Putamen (tissue), 1 donor: ENCODE measurements around the gene PLCG1.
A peak's percentile ranks its signal among the peaks of the same experiment; 100 is the strongest.

Source experiments
- DNase-seq: peaks from one replicate; pipeline ENCODE4 v3.0.0-alpha.2; 2016; ENCODE audit warnings: low spot score

Gene PLCG1

DNA sequence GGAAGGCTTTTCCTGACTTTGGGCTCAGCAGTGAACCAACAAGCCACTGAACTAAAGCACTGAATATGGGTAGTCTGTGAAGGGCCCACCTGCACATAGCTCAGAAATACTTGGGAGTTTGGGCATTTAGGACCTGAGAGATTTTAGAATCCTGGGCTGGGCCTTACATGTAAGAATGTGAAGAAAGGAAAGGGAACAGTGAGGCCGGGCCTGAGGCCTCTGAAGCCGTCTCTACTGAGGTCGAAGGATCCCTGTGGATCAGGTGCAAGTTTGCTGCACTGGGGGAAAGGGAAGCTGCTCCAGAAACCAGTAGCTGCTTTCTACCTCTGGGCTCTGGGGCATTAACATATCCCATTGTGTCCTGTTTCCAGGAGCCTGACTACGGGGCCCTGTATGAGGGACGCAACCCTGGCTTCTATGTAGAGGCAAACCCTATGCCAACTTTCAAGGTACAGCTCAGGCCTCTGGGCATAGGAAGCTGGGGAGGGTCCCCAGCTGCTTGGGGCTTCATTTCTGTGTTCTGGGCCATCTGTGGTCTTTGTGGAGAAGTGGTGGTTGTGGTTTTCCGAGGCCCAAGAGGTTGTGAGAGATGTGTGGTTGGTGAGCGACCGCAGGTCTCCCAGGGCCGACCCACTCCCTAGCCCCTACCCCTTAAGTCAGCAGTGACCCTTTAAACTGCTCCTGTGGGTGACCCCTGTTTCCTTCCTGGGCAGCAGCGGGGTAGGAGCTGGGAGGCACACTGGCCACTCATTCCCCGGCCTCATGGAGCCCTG is 30.3 kb downstream of the PLCG1 start:
- DNase-seq, result no peak

DNA sequence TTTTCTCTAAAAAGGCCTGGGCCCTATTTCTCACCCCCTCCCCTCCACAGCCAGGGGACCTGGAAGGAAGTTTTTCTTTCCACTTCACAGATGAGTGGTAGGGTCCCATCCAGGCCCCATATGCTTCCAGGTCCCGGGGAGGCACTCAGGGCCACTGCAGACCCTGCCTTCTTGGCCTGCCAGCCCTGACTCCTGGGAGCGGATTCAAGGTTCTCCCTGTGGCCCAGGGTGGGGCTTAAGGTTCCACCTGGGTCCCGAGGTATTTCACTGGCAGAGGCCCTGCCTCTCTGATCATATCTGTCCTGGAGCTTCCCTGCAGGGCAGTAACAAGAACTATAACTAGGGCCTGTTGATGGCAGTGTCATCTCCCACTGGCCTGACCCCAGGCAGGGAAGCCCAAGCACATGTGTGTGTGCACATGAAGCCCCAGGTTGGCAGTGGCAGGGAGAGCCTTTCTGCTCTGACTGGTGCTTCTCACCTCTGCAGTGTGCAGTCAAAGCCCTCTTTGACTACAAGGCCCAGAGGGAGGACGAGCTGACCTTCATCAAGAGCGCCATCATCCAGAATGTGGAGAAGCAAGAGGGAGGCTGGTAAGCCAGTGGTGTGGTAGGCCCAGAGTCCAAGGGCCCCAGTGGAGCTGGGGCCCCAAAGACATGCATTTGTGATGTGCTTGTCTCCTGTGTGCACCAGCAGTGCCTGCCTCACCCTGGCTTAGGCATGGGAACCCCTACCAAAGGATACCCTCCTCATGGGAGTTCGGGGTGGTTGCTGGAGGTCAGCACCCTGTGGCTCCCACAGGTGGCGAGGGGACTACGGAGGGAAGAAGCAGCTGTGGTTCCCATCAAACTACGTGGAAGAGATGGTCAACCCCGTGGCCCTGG is 31.2 kb downstream of the PLCG1 start:
- DNase-seq, result no peak

- DNase-seq, result no peak
Observed at GRCh38 chr20:41169162-41169690, 31.9 kb downstream of the PLCG1 start.

DNA sequence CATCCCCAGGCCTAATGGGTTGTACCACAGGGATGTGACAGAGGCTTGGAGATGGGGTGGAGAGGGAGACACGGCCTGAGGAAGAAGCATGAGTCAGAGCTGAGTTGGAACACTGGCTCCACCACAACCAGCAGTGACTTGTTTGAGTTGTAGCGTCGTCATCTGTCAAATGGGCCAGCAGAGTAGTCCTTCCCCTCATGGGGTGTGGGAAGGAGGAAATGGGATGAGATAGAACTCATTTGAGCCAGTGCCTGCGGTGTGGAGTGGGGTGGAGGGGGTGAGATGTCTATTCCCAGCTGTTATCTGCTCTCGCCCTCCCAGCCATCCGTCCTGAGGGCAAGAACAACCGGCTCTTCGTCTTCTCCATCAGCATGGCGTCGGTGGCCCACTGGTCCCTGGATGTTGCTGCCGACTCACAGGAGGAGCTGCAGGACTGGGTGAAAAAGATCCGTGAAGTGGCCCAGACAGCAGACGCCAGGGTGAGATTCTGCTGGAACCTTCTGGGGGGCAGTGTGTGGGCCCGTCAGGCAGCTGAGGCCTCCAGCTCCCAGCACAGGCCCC is 32.5 kb downstream of the PLCG1 start:
- DNase-seq, result no peak

DNA sequence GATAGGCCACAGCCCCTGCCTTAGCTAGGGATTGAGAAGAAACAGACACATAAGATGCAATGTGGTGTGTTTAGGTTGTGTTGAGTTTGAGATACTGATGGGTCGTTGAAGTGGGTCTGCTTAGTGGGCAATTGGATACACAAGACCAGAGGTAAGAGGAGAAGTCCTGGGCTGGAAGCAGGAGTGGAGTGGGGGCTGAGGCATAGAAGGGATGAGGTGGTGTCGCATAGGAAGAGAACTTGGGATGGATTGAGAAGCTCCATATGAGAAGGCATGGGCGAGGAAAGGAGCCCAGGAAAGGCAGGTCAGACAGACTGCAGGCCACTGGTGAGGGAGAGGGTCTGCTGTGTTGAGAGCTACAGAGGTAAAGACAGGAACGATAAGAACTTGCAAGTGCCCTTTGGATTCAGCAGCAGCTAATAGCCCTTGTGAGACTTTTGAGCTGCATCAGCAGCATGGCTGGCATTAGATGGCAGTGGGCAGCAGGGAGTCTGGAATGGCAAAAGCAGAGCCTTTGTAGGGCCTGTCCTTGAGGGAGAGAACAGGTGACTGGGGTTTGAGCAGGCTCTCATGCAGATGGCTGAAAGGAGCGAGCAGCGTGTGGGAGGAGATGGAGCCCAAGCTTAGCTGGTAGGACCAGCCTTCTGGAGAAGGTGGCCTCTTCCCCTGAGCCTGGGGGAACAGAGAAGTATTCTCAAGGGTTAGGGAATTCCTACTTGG is 33.2 kb downstream of the PLCG1 start:
- DNase-seq, result no peak

DNA sequence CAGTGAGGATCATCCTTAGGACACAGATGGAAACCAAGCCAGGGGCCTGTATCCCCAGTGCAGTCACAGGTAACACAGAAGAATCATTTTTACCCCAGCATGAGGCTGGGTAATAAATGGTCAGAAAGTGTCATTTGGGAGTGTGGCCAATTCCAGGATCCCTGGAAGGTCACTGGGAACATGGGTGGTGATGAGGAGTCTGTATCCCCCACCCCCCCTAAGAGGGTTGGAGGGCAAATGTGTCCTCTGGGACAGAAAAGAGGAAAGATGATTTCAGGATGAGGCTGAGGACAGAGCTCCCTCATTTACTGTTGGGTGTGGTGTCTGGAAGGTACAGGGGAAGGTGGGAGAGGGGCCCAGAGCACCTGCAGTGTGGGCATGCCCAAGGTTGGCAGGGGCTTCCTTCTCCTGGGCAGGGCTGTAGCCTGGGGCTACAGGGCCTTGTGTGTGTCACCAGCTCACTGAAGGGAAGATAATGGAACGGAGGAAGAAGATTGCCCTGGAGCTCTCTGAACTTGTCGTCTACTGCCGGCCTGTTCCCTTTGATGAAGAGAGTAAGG is 34.5 kb downstream of the PLCG1 start:
- no peak for DNase-seq

DNA sequence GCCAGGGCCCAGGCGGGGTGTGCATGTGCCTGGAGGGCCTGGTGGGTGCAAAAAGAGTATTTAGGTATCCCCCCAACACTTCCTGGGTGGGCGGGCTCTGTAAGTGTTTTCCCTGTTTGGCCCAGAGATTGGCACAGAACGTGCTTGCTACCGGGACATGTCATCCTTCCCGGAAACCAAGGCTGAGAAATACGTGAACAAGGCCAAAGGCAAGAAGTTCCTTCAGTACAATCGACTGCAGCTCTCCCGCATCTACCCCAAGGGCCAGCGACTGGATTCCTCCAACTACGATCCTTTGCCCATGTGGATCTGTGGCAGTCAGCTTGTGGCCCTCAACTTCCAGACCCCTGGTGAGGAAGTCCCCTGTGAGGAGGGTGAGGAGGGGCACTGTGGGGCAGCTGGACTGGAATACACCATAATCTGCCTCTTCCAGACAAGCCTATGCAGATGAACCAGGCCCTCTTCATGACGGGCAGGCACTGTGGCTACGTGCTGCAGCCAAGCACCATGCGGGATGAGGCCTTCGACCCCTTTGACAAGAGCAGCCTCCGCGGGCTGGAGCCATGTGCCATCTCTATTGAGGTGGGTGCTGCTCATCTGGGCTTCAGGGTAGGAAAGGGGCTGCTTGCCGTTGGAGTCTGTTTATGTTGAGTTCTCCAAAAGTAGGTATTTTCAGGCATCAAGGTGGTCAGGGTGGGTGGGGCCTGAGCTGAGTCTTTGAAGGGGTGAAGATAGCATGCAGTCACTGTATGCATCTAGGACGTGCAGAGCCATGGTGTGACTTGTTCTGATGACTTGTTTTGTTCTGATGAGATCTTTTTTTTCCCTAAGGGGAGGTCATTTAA is 35.2 kb downstream of the PLCG1 start:
- no peak for DNase-seq

DNA sequence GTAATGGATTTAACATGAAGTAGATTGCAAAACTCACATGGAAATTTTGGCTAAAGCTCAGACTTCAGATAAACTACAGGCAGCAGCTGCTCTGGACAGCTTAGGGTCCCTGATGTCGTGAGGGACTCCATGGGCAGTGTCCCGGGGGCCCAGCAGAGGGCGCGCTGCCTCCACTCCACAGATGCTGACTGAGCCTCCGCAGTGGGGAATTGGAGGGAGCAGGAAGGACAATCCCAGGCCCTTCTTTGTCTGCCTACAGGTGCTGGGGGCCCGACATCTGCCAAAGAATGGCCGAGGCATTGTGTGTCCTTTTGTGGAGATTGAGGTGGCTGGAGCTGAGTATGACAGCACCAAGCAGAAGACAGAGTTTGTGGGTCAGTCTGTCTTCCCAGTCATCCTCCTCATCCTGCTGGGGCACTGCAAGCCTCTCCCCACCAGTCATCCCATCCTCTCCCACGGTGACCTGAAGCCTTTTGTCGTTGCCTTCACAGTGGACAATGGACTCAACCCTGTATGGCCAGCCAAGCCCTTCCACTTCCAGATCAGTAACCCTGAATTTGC is 35.9 kb downstream of the PLCG1 start:
- DNase-seq, result peak; percentile 84

- DNase-seq, result no peak
Observed at GRCh38 chr20:41173791-41174341, 36.5 kb downstream of the PLCG1 start.

GRCh38 chr20:41174373-41174772 is 37.0 kb downstream of the PLCG1 start:
- no peak for DNase-seq

DNA sequence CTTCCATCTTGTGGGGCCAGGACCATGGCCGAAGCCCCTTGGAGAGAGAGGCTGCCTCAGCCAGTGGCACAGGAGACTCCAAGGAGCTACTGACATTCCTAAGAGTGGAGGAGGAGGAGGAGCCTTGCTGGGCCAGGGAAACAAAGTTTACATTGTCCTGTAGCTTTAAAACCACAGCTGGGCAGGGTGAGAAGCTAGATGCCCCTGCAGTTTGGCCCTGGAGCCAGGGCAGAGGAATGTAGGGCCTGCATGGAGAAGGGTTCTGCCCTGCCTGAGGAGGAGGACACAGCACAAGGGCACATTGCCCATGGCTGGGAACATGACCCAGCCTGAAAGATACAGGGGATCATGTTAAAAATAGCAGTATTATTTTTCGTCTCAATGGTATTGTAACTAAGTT is 37.4 kb downstream of the PLCG1 start:
- DNase-seq, result no peak

DNA sequence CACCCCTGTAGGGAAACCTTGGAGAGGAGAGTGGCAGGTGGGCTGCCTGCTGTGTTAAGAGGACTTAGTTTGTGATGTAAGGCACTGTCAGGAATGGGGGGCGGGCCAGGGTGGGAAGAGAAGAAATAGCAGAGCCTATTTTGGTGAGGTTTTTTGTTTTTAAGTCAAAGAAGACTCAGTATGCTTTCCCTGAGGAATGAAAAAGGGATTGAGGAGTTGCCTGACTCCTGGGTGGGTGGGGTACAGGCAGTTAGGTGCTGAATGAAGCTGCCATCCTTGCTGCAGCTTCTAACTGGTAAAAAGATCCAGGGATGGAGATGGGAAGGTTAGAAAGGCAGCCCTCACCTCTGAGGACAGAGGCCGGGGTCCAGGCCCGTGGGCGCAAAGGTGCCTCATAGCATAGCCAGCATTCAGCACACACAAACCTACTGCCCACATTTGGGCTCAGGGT is 37.9 kb downstream of the PLCG1 start:
- no peak for DNase-seq

GRCh38 chr20:41175727-41176330 is 38.5 kb downstream of the PLCG1 start:
- DNase-seq, result no peak

DNA sequence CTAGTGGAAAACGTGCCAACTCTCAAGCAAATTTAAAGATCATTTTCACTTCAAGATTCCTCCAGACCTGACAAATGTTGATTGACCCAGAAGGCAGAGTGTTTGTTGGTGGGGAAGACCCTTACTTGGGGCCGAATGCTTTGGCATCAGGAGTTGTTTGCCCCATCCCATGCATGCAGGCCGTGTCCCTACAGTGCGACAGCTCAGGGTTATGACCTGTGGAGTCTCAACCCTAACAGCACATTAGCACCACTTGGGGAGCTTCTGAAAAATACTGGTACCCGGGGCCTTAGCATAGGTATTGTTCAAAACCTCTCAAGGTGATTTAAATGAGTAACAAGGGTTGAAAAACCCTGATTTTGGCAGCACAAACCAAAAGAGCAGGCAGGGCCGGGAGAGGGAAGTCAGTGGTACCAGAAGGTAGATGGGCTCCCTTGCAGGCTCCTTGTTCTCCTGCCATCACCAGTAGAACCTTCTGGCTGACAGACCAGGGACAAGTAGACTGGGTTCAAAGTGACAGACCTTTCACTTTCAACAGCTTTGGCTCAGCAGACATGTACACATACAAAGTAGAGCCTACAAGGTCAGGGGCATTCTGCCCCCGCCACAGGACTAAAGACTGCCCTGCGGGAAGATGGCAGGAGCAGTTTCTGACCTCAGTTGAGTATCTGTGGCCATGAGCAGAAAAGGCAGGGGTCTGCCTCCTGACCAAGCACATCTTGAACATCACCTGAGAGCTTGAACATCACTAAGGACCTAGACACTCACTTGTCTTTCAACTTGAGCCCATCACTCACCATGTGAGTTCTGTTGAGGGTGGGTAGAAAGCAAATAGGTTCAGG is 39.6 kb downstream of the PLCG1 start:
- no peak for DNase-seq

- no peak for DNase-seq
Observed at GRCh38 chr20:41177636-41178035, 40.3 kb downstream of the PLCG1 start.

- no peak for DNase-seq
Observed at GRCh38 chr20:41178495-41178894, 41.2 kb downstream of the PLCG1 start.

GRCh38 chr20:41178904-41179432 is 41.6 kb downstream of the PLCG1 start:
- peak; percentile 67 for DNase-seq

DNA sequence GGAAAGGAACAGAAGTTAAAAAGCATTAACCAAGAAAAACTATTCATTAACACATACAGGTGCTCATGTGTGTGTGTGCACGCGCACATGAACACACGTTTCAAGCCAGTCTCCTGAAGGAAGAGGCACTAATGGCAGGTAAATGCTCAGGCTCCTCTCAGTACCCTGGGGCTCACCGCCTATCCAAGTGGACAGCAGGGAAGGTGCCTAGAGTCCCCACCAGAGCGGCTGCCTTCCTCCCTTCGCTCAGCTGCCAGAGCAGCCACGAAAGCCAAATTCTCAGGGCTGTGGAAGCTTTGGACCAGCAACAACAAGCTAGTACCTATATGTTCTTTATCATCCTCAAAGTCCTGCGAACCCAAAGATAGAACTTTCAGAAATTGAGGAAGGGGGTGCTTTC is 42.6 kb downstream of the PLCG1 start:
- DNase-seq, result no peak
